ENCODE results near the gene KCNQ1. TPM values are rescaled to one million over a fixed set of nuclear protein-coding genes. Genes with fewer than 3 reads are reported as not detected.

Gene KCNQ1
- 1 to 10 TPM; 1.9 to 7.8 (median 3.3) TPM for total RNA-seq
- 3.2 TPM for total RNA-seq (2013)

GRCh38 chr11:2444821-2445745 lies at the start of gene KCNQ1:
Gene KCNQ1 (plus strand): TSS chr11:2445008. CDS start chr11:2445099, 91 bp downstream.
- Mint-ChIP-seq H3K9me3 (no peaks in the 10 kb centered on the region), H3K27ac (no peak within 1 kb of the TSS), H3K4me1 (peaks cover 0 to 13% of the 10 kb centered on the region in 2 donors), H3K4me3 (peak within 1 kb of the TSS; percentile 76), H3K36me3 (no peaks in the 10 kb centered on the region), H3K27me3 (ENCODE audit: low read depth in 2 of 2) (peaks cover 19 to 24% of the 10 kb centered on the region in 2 donors)
- Histone ChIP-seq H3K27ac (ENCODE audit: low read length) (no peak within 1 kb of the TSS), H3K27me3 (ENCODE audit: control insufficient read depth, insufficient read depth, low read length) (peaks cover 31% of the 10 kb centered on the region), H3K9me3 (ENCODE audit: control insufficient read depth, insufficient read depth, low read length) (no peaks in the 10 kb centered on the region), H3K4me1 (ENCODE audit: control insufficient read depth, insufficient read depth, low read length) (peaks cover 37% of the 10 kb centered on the region), H3K4me3 (ENCODE audit: low read length) (peak within 1 kb of the TSS; percentile 42), H3K36me3 (ENCODE audit: control insufficient read depth, insufficient read depth, low read length) (no peaks in the 10 kb centered on the region)
- no peak for TF ChIP-seq CTCF (IDR thresholded peaks at IDR 0.05)
- WGBS (ENCODE audit: insufficient coverage), result under 1% methylated on average over 116 of the region's 116 CpGs
- intact Hi-C loops (cut with micrococcal nuclease), result no loop called here
- peak in 1 of 2 donors; percentile 64 for DNase-seq
- peak; percentile 75 to 83 (median 76) for ATAC-seq

- Mint-ChIP-seq H3K27me3 (ENCODE audit: low read depth in 2 of 2) (no peaks in the 10 kb centered on the region), H3K36me3 (no peaks in the 10 kb centered on the region), H3K9me3 (no peaks in the 10 kb centered on the region), H3K4me3 (no peak overlapping the region), H3K27ac (no peak overlapping the region), H3K4me1 (peaks cover 7 to 20% of the 10 kb centered on the region in 2 donors)
- no peak overlapping the region for H3K27ac ChIP-seq (ENCODE audit: low read length)
- no peaks in the 10 kb centered on the region for H3K9me3 ChIP-seq (ENCODE audit: control insufficient read depth, insufficient read depth, low read length)
- whole genome bisulfite sequencing (ENCODE audit: insufficient coverage), result 91% methylated on average over 26 of the region's 26 CpGs
- no peak for DNase-seq
- TF ChIP-seq CTCF (IDR thresholded peaks at IDR 0.05), result no peak
- peaks cover 62% of the 10 kb centered on the region for H3K4me1 ChIP-seq (ENCODE audit: control insufficient read depth, insufficient read depth, low read length)
- ATAC-seq, result no peak
- H3K36me3 ChIP-seq (ENCODE audit: control insufficient read depth, insufficient read depth, low read length), result peaks cover 38% of the 10 kb centered on the region
- H3K4me3 ChIP-seq (ENCODE audit: low read length), result no peak overlapping the region
- intact Hi-C loops (cut with micrococcal nuclease), result no loop called here
- no peaks in the 10 kb centered on the region for H3K27me3 ChIP-seq (ENCODE audit: control insufficient read depth, insufficient read depth, low read length)
Measured at GRCh38 chr11:2395211-2395730, 49.5 kb upstream of the KCNQ1 start.

- TF ChIP-seq CTCF (IDR thresholded peaks at IDR 0.05), result no peak
- H3K36me3 ChIP-seq (ENCODE audit: control insufficient read depth, insufficient read depth, low read length), result peaks cover 38% of the 10 kb centered on the region
- Mint-ChIP-seq H3K4me1 (peaks cover 10 to 20% of the 10 kb centered on the region in 2 donors), H3K36me3 (no peaks in the 10 kb centered on the region), H3K27me3 (ENCODE audit: low read depth in 2 of 2) (no peaks in the 10 kb centered on the region), H3K9me3 (no peaks in the 10 kb centered on the region), H3K27ac (no peak overlapping the region), H3K4me3 (no peak overlapping the region)
- peaks cover 56% of the 10 kb centered on the region for H3K4me1 ChIP-seq (ENCODE audit: control insufficient read depth, insufficient read depth, low read length)
- no peak for DNase-seq
- ATAC-seq, result no peak
- H3K4me3 ChIP-seq (ENCODE audit: low read length), result no peak overlapping the region
- intact Hi-C loops (cut with micrococcal nuclease), result no loop called here
- H3K9me3 ChIP-seq (ENCODE audit: control insufficient read depth, insufficient read depth, low read length), result no peaks in the 10 kb centered on the region
- no peak overlapping the region for H3K27ac ChIP-seq (ENCODE audit: low read length)
- 91% methylated on average over 17 of the region's 17 CpGs for WGBS (ENCODE audit: insufficient coverage)
- no peaks in the 10 kb centered on the region for H3K27me3 ChIP-seq (ENCODE audit: control insufficient read depth, insufficient read depth, low read length)
Measured at GRCh38 chr11:2395856-2396255, 49.0 kb upstream of the KCNQ1 start.
